ENCODE results near the gene HTATSF1.

DNA sequence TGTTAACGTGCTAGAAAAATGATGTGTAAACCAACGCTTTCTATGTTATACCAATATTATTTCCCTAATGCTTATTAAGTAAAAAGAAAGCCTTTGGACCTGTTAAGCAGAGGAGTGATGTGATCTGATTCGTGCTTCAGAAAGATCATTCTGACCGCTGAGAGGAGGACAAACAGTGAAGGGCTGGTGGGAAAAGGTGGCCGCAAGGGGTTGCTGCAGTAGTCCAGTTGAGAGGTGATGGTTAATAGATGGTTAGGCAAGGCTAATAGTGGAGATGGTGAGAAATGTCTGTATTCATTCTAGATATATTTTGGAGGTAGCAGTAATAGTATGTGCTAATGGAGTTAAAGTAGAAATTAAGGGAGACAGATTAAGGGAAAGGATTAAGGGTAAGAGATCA, 21.7 kb downstream of the HTATSF1 start:
- TF ChIP-seq CTCF (conservative IDR thresholded peaks at IDR 0.05; ENCODE audit: low read depth, low read length) = peak; percentile 26; the same call in 1 of the 2 replicates
- no peak for TF ChIP-seq EZH2 (IDR thresholded peaks at IDR 0.05; ENCODE audit: low read length, unreplicated experiment)

Measured in PC-3 (cell line).